Measurements from ENCODE around the gene MAT2A.

GRCh38 chr2:85522090-85522647 is 16.8 kb upstream of the MAT2A start:
- TF ChIP-seq ELF1 (IDR thresholded peaks at IDR 0.05; ENCODE audit: borderline replicate concordance, low read depth) (no peak), CTCF (IDR thresholded peaks at IDR 0.05 in 2 of 3, conservative IDR thresholded peaks at IDR 0.05 in 1 of 3; ENCODE audit: borderline replicate concordance in 1 of 3, insufficient read depth in 1 of 3, low read depth in 2 of 3, low read length in 2 of 3) (no peak), EZH2 (IDR thresholded peaks at IDR 0.05) (no peak), CBX3 (IDR thresholded peaks at IDR 0.05; ENCODE audit: low read depth) (no peak), MAX (IDR thresholded peaks at IDR 0.05) (no peak), RAD21 (IDR thresholded peaks at IDR 0.05; ENCODE audit: low read depth) (no peak), REST (IDR thresholded peaks at IDR 0.05; ENCODE audit: low read depth) (no peak), YY1 (IDR thresholded peaks at IDR 0.05; ENCODE audit: extremely low read depth, insufficient replicate concordance, low read depth, low read length) (no peak), EZH2phosphoT487 (IDR thresholded peaks at IDR 0.05; ENCODE audit: borderline replicate concordance) (no peak), POLR2A (IDR thresholded peaks at IDR 0.05; ENCODE audit: borderline replicate concordance, extremely low read depth, insufficient read depth, insufficient read length) (no peak)

Measured in HCT116 (cell line).